DOHH2 (cell line): Measurements from ENCODE around the gene GPRC5B.

ENCODE experiments used
- H3F3A ChIP-seq: fragments of 200-600 bp; sonication (generic), shearing (Covaris generic); 2 replicates; pipeline ENCODE4 v1.6.0; 2016; ENCODE audit warnings: antibody characterized with exemption, mild to moderate bottlenecking; ENCODE audit not compliant: control insufficient read depth, insufficient read depth
- H3K27ac ChIP-seq: fragments of 200-600 bp; sonication (generic); 2 replicates; pipeline ENCODE4 v1.5.1; 2014; ENCODE audit warnings: low read depth, mild to moderate bottlenecking, low read length, moderate library complexity
- H3K27me3 ChIP-seq: fragments of 200-600 bp; sonication (generic); 2 replicates; pipeline ENCODE4 v1.6.1; 2014; ENCODE audit warnings: mild to moderate bottlenecking, low read length, mixed read lengths; ENCODE audit not compliant: control insufficient read depth
- H3K36me3 ChIP-seq: fragments of 200-600 bp; sonication (generic); 2 replicates; pipeline ENCODE4 v1.6.1; 2014; ENCODE audit warnings: mild to moderate bottlenecking, low read length, moderate library complexity, mixed read lengths; ENCODE audit not compliant: control insufficient read depth
- H3K4me1 ChIP-seq: fragments of 200-600 bp; sonication (generic); 2 replicates; pipeline ENCODE4 v1.6.1; 2014; ENCODE audit warnings: mild to moderate bottlenecking, low read length, mixed read lengths; ENCODE audit not compliant: control insufficient read depth
- H3K4me2 ChIP-seq: fragments of 200-600 bp; sonication (generic); 2 replicates; pipeline ENCODE4 v1.6.0; 2014; ENCODE audit warnings: mild to moderate bottlenecking, low read length, moderate library complexity
- H3K4me3 ChIP-seq: fragments of 200-600 bp; sonication (generic); 2 replicates; pipeline ENCODE4 v1.5.1; 2014; ENCODE audit warnings: mild to moderate bottlenecking, low read length, mixed read lengths
- H3K79me2 ChIP-seq: fragments of 200-600 bp; sonication (generic); 2 replicates; pipeline ENCODE4 v1.6.1; 2014; ENCODE audit warnings: mild to moderate bottlenecking, low read length, mixed read lengths; ENCODE audit not compliant: control insufficient read depth
- H3K9me2 ChIP-seq: fragments of 200-600 bp; sonication (generic); replicated peaks from 2 replicates; pipeline ENCODE4 v1.6.1; 2014; ENCODE audit warnings: mild to moderate bottlenecking, low read length, mixed read lengths; ENCODE audit not compliant: control insufficient read depth
- H3K9me3 ChIP-seq: fragments of 200-600 bp; sonication (generic); 2 replicates; pipeline ENCODE4 v1.6.1; 2014; ENCODE audit warnings: antibody characterized with exemption, low read length, mixed read lengths; ENCODE audit not compliant: control insufficient read depth, insufficient read depth
- H4K20me1 ChIP-seq: fragments of 200-600 bp; sonication (generic); 2 replicates; pipeline ENCODE4 v1.6.0; 2014; ENCODE audit warnings: low read depth, mild to moderate bottlenecking, antibody characterized with exemption, low read length, moderate library complexity; ENCODE audit not compliant: control insufficient read depth, insufficient read depth
- EZH2phosphoT487 ChIP-seq: fragments of 200-600 bp; sonication (generic); IDR thresholded peaks from 2 replicates; pipeline ENCODE4 v1.6.1; 2017; ENCODE audit warnings: borderline replicate concordance, mild to moderate bottlenecking, antibody characterized with exemption, low read length, moderate library complexity, mixed read lengths
- TF ChIP-seq, protein P1 (sequence below): fragments of 200-600 bp; sonication (generic); IDR thresholded peaks from one replicate; pipeline ENCODE4 v1.5.1; 2014; ENCODE audit warnings: antibody characterized with exemption, mild to moderate bottlenecking, low read depth, low read length; ENCODE audit not compliant: poor library complexity, severe bottlenecking

GPRC5B gene

DNA sequence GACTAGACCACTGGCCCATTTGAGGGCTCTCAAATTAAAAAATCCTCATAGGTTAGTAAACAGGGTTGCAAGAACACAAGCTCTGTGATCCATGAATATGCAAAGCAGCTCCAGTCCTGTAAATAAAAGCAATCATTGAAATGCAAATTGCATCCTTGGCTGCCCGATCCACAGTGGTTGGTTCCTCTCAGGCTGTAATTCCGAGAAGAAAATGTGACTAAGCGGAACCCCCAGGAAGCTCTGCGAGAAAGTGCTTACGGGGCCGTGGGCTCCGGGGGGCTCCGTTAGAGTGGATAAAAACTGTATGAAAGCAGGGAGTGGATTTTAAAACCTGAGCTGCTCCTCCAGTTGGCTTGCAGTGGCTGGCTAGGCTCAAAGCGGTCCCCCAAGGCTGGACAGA, 2.5 kb downstream of the GPRC5B start:
- Histone ChIP-seq H3K4me2 (no peak overlapping the region), H3K4me3 (no peak overlapping the region), H4K20me1 (no peaks in the 10 kb centered on the region), H3K36me3 (no peaks in the 10 kb centered on the region), H3K27ac (no peak overlapping the region), H3K4me1 (peaks cover 7% of the 10 kb centered on the region), H3K9me2 (no peaks in the 10 kb centered on the region), H3F3A (no peaks in the 10 kb centered on the region), H3K9me3 (no peaks in the 10 kb centered on the region), H3K79me2 (no peaks in the 10 kb centered on the region), H3K27me3 (peaks cover 19% of the 10 kb centered on the region)
- TF ChIP-seq EZH2phosphoT487, result no peak
- TF ChIP-seq, protein P1, sequence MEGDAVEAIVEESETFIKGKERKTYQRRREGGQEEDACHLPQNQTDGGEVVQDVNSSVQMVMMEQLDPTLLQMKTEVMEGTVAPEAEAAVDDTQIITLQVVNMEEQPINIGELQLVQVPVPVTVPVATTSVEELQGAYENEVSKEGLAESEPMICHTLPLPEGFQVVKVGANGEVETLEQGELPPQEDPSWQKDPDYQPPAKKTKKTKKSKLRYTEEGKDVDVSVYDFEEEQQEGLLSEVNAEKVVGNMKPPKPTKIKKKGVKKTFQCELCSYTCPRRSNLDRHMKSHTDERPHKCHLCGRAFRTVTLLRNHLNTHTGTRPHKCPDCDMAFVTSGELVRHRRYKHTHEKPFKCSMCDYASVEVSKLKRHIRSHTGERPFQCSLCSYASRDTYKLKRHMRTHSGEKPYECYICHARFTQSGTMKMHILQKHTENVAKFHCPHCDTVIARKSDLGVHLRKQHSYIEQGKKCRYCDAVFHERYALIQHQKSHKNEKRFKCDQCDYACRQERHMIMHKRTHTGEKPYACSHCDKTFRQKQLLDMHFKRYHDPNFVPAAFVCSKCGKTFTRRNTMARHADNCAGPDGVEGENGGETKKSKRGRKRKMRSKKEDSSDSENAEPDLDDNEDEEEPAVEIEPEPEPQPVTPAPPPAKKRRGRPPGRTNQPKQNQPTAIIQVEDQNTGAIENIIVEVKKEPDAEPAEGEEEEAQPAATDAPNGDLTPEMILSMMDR, result no peak

DNA sequence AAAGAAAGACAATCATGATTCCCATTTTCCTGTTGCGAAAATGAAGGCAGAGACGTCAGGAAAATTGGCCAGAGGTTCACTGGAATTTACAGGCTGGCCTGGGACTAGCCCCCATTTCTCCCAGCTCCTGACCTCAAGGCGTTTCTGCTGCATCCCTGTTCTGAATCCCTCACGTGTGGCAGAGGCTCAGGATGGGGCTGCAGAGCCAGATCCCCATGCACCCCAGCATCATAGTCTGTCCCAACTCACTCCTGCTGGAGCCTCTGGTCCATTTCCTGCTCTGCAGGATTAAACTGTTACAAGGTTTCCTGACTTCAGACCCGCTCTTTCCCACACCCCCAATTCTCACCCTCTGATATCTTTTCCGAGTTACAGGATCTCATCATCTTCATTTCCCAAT, 2.9 kb downstream of the GPRC5B start:
- H3K27ac ChIP-seq, result no peak overlapping the region
- H3K4me2 ChIP-seq, result no peak overlapping the region
- no peaks in the 10 kb centered on the region for H3K79me2 ChIP-seq
- no peaks in the 10 kb centered on the region for H3F3A ChIP-seq
- no peak for TF ChIP-seq EZH2phosphoT487
- TF ChIP-seq, protein P1, result no peak
- H3K36me3 ChIP-seq, result no peaks in the 10 kb centered on the region
- H3K4me3 ChIP-seq, result no peak overlapping the region
- H3K4me1 ChIP-seq, result peaks cover 7% of the 10 kb centered on the region
- H4K20me1 ChIP-seq, result no peaks in the 10 kb centered on the region
- no peaks in the 10 kb centered on the region for H3K9me3 ChIP-seq
- H3K9me2 ChIP-seq, result no peaks in the 10 kb centered on the region
- peaks cover 19% of the 10 kb centered on the region for H3K27me3 ChIP-seq

DNA sequence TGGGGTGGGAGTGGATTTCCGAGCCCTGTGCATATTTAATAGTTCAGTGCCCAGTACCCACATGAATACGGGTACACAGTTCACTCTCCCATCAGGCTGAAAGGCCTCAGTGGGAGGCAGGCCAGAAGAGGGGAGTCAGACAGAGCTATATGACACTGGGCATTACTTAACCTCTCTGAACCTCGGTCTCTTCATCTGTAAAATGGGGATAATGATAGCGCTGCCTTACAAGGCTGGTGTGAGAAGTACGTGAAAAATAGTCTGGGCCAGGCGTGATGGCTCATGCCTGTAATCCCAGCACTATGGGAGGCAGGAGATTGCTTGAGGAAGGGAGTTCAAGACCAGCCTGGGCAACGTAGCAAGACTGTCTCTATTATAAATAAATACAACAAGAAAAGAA, 3.6 kb downstream of the GPRC5B start:
- H3K9me3 ChIP-seq, result no peaks in the 10 kb centered on the region
- no peak overlapping the region for H3K4me2 ChIP-seq
- H3K36me3 ChIP-seq, result no peaks in the 10 kb centered on the region
- TF ChIP-seq, protein P1, result no peak
- TF ChIP-seq EZH2phosphoT487, result no peak
- H4K20me1 ChIP-seq, result no peaks in the 10 kb centered on the region
- peaks cover 3% of the 10 kb centered on the region for H3K4me1 ChIP-seq
- no peaks in the 10 kb centered on the region for H3F3A ChIP-seq
- H3K27me3 ChIP-seq, result peaks cover 19% of the 10 kb centered on the region
- no peak overlapping the region for H3K27ac ChIP-seq
- no peaks in the 10 kb centered on the region for H3K9me2 ChIP-seq
- no peaks in the 10 kb centered on the region for H3K79me2 ChIP-seq
- no peak overlapping the region for H3K4me3 ChIP-seq

DNA sequence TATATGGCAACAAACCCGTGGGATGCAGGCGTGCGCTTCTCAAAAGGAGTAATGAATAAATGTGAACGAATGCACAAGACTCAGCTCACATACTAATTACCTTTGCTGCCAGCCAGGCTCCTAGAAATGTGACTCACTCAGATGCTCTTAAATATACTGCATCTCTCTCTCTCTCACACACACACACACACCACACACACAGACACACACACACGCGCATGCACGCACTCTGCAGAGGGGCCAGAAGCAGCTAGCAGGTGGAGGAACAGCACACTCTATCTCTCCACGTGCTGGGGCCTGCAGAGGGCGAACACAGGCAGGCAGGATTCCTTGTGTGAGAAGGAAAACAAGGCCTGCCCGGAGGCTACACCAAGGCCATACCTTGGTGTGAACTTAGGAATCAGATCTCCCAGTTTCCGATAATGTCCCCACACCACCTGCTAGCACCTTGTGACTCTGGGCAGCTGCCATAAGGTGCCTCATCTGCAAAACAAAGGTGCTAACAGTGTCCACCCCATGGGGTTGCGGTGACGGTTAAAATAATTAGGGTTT, 5.3 kb downstream of the GPRC5B start:
- Histone ChIP-seq H3K27me3 (peaks cover 10% of the 10 kb centered on the region), H3K79me2 (no peaks in the 10 kb centered on the region), H4K20me1 (no peaks in the 10 kb centered on the region), H3K27ac (no peak overlapping the region), H3K9me3 (no peaks in the 10 kb centered on the region), H3F3A (no peaks in the 10 kb centered on the region), H3K9me2 (no peaks in the 10 kb centered on the region), H3K4me2 (no peak overlapping the region), H3K4me1 (no peaks in the 10 kb centered on the region), H3K36me3 (no peaks in the 10 kb centered on the region), H3K4me3 (no peak overlapping the region)
- TF ChIP-seq, protein P1, result no peak
